ELF-1 (cell line): ENCODE measurements around the gene TEKT5.
"Not testable (repeated sequence)": the region's sequence is repeated elsewhere in the genome, so short reads cannot be mapped to it uniquely, and the experiment has no call there.

Experiments
- DNase-seq: peaks from one replicate; pipeline ENCODE4 v3.0.0-alpha.2; 2016; ENCODE audit warnings: low read depth, low spot score

TEKT5 gene

DNA sequence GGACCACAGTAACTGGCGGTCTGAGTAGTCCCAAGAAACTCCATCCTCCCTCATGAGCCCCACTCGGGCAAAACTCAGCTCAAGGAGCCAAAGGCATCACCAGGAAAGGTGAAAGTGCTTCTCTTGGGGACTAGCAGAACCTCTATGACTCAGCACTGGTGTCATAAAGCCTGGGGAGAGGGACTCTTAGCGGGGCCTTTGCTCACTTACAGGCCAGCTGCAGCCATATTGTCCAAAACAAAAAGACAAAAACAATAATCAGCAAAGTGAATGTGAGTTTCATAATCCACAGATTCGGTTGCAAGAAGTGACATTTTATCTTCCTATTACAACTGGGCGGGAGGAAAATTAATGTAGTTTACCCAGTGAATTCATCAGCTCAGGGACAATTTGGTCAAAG is at the start of gene TEKT5:
Gene TEKT5, minus strand, starts transcription at position 101 of the 400 bp plus-strand sequence. Its CDS starts 57 bp downstream, at position 44.
- no peak for DNase-seq

DNA sequence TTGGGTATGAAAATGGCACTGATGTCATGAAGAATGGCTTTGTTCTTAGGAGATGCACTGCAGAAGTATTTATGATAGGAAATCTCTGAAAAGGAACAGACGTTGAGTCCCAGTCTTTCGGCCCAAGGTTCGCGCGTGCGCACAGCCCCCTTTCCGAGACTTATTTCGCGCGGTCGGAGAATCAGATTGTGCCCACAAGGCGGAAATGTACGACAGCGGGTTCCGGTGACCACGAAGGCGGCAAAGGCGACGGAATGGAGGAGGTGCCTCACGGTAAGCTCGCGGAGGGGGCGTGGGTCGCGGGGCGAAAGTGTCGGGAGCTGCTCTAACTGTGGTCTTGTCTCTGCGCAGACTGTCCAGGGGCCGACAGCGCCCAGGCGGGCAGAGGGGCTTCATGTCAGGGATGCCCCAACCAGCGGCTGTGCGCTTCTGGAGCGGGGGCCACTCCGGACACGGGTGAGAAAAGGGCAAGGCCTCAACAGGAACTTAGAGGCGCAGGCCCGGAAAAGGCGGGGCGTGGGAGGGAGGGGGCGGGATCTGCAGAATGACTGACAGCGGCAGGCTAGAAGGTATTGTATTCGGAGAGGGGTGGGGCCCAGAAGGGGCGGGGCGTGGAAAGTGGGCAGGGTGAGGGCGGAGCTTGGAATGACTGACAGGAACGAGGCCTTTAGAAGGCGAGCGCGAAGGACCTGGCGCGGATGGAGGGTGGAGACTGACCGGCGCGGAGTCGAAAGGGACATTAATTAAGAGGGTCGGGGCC is 49.1 kb upstream of the TEKT5 start, which contains the start of gene NUBP1:
Gene NUBP1, plus strand, starts transcription at position 233 of the 760 bp plus-strand sequence. Its CDS starts 22 bp downstream, at position 255.
- peak; percentile 97 for DNase-seq

DNA sequence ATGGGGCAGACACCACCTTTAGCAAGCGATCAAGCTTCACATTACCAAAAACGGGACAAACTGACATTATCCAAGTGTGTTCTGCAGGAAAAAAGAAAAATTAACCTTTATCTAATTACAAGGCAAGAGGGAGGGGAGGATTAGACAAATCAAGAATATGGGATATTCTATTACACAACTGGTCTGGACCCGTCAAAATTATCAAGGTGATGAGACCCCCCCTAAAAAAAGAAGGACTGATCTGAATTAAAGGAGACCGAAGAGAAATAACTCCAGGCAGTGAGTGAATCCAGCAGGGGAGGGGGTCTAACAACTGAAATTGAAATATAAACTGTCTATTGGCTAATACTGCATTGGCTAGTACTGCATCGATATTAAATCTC is 48.5 kb upstream of the TEKT5 start:
- DNase-seq: no peak

DNA sequence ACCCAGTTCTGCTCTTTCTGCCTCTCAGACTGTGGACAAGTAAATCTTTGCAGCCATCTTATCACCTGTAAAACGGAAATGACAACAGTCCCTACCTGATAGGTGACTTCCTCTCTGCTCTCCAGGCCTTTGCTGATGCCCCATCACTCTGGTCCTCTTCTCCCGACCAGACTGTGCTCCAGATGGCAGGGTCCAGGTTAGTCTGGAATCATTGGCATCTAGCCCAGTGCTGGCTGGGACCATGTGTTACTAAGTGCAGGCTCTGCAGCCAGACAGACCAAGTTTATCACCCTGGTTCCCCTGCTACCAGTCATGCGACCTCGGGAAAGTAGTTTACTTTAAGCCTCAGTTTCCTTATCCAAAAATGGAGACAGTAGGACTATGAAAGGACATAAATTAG is 47.1 kb upstream of the TEKT5 start:
- no peak for DNase-seq

DNA sequence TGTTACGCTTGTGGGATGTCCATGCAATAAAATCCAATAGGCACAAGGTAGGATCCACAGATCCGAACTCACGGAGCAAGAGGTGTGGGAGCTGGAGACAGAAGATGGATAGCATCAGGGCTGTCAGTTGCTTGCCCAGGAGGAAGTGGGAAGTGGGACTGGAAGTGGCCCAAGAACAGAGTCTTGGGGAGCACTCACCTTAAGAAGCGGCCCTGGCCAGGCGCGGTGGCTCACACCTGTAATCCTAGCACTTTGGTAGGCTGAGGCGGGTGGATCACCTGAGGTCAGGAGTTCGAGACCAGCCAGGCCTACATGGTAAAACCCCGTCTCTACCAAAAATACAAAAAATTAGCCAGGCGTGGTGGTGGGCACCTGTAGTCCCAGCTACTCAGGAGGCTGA is 46.5 kb upstream of the TEKT5 start:
- not testable (repeated sequence) for DNase-seq

GRCh38 chr16:10740845-10741208 is 46.1 kb upstream of the TEKT5 start:
- no peak for DNase-seq

DNA sequence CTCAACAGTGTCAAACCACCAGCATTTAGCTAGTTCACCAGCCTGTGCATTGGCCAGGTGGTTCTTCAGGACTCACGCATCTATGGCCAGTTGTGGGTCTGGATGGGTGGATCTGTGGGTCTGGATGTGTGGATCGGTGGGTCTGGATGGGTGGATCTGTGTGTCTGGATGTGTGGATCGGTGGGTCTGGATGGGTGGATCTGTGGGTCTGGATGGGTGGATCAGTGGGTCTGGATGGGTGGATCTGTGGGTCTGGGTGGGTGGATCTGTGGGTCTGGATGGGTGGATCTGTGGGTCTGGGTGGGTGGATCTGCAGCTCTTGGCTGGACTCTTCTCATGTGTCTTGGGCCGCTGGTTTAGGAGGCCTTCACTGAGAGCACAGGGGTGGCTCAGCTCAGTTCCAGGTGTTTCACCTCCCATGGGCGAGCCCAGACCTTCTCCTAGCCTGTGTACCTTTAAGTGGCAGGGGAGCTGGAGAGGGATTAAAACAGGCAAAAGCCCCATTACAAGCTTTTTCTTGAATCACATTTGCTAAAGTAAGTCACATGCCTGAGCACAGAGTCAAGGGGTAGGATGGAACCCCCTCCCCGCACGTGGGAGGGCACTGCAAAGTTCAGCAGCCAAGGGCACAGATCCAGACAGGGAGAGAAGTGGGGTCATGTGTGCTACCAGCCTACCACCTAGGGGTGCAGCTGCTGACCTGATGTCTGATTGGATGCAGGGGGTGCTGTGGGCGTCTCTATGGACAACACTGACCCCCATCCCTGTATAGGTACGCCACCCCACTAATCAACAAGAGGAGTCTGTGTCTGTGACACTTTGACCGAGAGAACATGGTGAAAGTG is 45.5 kb upstream of the TEKT5 start:
- DNase-seq: no peak

DNA sequence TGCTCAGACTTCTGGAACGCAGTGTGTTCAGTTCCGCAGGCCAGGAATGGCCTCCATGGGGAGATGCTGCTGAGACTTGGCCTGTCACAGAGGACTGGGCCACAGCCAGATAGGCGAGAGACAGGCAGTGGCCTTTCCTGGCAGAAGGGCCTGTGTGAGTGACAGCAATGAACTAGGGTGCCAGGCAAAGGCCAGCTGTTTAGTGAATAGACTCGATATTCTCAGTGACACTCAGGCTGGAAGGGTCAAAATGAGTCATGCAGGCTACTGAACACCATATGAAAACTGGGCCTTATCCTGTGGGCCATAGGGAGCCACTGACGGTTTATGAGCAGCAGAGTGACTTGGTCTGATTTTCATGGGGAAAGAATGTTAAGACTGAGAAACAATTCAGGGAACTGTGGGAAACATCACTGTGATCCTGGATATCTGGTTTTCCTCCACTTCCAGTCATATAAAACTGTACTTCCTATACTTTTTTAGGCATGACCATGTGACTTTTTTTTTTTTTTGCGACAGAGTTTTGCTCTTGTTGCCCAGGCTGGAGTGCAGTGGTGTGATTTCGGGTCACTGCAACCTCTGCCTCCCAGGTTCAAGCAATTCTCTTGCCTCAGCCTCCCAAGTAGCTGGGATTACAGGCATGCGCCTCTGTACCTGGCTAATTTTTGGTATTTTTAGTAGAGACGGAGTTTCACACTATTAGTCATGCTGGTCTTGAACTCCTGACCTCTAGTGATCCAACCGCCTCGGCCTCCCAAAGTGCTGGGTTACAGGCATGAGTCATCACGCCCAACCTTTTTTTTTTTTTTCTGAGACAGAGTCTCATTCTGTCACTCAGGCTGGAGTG is 43.7 kb upstream of the TEKT5 start:
- DNase-seq: peak; percentile 64

DNA sequence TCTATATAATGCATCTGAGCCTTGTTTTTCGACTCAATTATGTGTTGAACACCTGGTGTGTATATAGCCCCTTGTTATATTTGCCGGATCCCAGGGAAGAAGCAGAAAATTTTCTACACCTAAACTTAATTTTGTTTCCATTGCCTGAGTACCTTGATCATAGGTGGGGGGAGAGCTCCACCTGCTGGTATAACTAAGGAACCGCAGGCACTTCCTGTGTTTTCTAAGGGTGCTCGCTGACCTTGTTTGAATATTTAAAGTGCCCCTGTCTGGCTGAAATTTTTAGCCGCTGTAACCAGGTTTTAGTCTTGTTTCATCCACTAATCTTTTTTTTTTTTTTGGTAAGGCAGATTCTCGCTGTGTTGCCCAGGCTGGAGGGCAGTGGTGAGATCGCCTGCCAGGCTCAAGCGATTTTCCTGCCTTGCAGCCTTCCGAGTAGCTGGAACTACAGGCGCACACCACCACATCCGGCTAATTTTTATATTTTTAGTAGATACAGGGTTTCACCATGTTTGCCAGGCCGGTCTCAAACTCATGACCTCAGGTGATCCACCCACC is 42.4 kb upstream of the TEKT5 start:
- DNase-seq: peak; percentile 67

DNA sequence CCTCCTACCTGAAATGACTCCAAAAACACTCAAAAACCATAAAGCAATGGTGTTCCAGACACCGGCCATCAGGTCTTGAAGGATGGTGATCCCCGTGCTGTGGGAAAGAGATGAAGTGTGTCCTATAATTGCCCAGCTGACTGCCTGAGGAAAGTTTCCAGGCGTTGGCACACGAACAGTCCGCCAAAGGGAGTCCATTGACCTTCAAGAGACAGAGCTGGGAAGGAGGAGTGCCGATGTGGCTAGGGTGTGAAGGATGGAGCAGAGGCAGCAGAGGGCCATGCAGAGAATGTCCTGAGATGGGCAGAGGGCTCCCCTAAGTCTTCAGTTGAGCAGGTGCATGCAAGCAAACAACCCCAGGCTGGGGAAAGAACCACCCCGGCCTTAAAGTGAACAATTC is 37.1 kb upstream of the TEKT5 start:
- DNase-seq: no peak

DNA sequence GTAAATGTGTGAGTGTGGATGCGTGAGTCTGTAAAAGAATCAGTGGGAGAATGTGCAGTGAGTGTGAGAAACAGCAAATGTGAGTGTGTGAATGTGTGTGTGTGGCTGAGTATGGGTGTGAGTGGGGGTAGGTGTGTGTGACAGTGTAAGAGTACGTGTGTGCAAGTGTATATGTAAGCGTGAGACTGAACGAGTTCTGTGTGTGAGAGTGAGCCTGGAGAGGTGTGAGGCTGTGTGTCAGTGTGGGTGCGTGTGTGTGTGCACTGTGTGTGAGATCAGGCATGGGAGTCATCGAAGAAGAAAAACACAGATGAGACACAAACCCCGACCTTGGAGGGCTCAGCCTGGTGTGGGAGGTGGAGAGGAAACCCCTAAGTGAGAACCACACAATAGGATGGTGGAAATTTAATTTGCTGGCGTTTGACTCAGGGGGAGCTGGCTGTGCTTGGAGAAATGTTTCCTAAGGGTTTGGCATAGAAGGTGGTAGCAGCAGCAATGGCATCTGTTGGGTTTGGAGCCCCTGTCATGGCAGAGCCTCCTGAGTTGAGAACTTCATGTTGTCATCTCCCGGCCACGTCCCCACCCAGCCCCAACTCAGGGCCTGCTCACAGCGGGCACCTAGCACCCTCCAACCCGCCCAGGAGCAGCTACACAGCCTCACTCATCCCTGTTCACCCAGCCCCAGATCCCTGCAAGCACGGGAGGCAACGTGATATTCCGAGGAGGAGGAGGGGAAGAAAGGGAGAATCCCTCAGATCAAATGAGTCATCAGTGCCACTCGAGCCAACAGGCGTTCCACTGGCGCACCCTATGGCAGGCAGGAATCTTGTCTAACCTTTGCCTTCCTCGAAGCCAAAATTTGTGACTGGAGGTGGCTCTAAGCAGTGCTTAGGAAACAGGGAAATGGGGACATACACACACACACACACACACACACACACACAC is 34.6 kb upstream of the TEKT5 start:
- DNase-seq: peak; percentile 36

DNA sequence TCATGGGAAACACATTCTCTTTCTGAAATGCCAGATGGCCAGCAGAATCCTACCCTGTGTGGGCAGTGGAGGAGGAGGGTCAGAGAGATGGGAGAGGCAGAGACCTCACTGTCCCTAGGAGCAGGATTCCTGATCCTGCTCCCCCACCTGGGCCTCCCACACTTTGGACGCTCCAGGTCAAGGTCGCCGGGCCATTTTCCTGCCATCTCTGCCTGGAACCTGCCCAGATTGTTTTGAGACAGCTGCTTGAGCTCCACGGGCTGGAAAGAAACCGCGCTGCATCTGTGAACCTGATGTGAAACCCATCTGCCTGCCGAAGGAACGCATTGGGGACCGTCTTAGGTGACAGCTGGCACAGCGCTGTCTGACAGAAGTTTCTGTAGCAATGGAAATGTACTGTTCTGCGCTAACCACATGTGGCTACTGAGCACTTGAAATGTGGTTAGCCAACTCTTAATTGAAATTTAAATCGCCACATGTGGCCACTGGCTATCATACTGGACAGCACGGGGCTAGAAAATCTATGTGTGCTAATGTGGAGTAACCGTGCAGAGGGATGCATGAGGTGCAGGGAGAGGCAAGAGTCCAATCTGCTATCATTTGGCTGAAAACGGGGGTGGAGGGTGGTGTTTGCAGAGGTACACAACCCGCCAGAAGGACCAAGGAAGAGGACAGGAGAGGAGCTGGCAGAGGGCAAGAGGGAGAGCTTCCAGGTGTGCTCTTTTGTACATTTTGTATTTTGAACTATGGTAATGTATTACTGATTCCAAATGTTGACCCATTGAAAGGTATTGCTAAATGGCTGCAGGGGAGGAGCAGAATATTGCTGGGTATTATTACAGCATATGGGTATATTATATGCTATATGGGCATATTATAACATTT is 33.5 kb upstream of the TEKT5 start:
- DNase-seq: no peak

DNA sequence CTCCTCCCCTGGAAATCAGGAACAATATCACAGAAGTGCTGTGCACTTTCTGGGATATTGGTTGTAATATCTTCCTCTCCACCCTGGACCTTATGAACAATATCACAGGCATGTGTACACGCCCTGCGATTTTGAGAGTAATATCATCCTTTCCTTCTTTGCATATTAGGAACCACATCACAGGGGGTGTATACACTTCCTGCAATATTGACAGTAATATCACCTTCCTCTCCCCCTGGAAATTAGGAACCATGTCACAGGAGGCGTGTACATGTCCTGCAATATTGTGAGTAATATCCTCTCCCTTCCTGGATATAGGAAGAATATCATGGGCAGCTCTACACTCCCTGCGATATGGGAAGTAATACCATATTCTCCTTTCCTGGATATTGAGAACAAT is 14.2 kb upstream of the TEKT5 start:
- DNase-seq: no peak

DNA sequence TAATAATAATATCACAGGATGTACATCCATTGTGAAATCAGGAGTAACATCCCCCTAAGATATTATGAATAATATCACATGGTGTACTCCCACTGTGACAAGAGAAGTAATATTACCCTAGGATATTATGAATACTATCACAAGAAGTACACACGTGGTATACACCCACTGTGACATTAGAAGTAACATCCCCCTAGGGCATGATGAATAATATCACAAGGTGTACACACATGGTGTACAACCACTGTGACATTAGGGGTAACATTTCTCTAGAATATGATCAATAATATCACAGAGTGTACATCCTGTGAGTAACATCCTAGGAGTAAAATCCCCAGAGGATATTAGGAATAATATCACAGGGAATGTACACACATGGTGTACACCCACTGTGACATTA is 5.0 kb upstream of the TEKT5 start:
- no peak for DNase-seq

GRCh38 chr16:10694306-10694705 is 424 bp downstream of the TEKT5 start:
- DNase-seq: no peak

GRCh38 chr16:10693889-10694288 is 841 bp downstream of the TEKT5 start:
- no peak for DNase-seq

GRCh38 chr16:10692470-10692869 is 2.3 kb downstream of the TEKT5 start:
- DNase-seq: no peak

DNA sequence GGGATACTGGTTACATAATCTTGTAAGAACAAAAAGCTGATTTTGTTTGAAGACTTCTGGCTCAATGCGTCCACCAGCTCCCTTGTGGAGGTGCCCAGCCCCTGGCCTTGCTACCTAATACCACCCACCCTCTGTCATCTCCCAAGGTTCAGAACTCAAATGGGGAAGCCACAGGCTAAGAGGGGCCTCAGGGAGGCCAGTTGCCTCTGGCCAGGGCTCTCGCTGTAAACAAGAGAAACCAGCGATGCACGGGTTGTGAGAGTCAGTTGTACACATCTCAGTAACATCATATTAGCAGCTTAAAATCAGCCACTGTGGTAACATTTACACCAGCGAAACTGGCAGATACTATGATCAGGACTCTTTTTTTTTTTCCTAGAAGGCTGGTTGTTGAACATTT is 6.0 kb downstream of the TEKT5 start:
- no peak for DNase-seq

DNA sequence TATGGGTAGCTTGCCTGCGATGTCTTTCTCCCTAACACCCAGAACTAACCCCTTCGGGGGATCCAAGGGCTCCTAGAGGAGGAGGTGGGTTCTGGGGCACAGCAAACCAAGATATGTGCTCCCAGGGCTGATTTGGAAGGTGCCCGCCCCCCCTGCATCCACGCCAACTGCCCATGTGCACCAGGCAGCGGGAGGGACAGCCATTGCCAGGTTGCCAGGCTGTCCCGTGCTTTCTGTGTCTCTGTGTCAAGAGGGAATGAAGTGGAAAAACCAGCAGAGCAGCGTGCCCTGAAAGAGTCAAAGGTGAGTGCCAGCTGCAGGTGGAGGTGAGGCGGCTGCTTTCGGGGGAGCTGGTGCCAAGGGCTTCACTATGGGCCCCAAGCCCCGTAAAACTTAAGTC is 6.4 kb downstream of the TEKT5 start:
- no peak for DNase-seq

GRCh38 chr16:10685709-10686108 is 9.0 kb downstream of the TEKT5 start:
- DNase-seq: no peak
